BE2C (cell line): ENCODE measurements around the gene ETV6.
A peak's percentile ranks its signal among the peaks of the same experiment; 100 is the strongest.

ENCODE experiments used
- DNase-seq: peaks from one replicate; pipeline ENCODE4 v3.0.0-alpha.2; 2020
- H3K27me3 ChIP-seq: fragments of 250-450 bp; sonication (Bioruptor Pico); 2 replicates; pipeline ENCODE4 v1.5.1; 2020; ENCODE audit warnings: mild to moderate bottlenecking
- H3K36me3 ChIP-seq: fragments of 250-450 bp; sonication (Bioruptor Pico); 2 replicates; pipeline ENCODE4 v1.5.1; 2020; ENCODE audit warnings: mild to moderate bottlenecking
- H3K4me1 ChIP-seq: fragments of 250-450 bp; sonication (Bioruptor Pico); 2 replicates; pipeline ENCODE4 v1.5.1; 2020
- H3K4me3 ChIP-seq: 2 replicates; pipeline ENCODE4 v1.5.1; 2011; ENCODE audit warnings: low read depth, low read length
- H3K9me3 ChIP-seq: fragments of 250-450 bp; sonication (Bioruptor Pico); 2 replicates; pipeline ENCODE4 v1.5.1; 2020
- CTCF ChIP-seq: IDR thresholded peaks from 2 replicates; pipeline ENCODE4 v1.5.1; 2012; ENCODE audit warnings: mild to moderate bottlenecking, low read depth, low read length

Gene ETV6

GRCh38 chr12:11688379-11688778 lies 38.9 kb downstream of the ETV6 start:
- H3K27me3 ChIP-seq, result no peaks in the 10 kb centered on the region
- H3K4me1 ChIP-seq, result peaks cover 14% of the 10 kb centered on the region
- no peak for TF ChIP-seq CTCF
- no peaks in the 10 kb centered on the region for H3K36me3 ChIP-seq
- no peak overlapping the region for H3K4me3 ChIP-seq
- no peaks in the 10 kb centered on the region for H3K9me3 ChIP-seq
- no peak for DNase-seq

DNA sequence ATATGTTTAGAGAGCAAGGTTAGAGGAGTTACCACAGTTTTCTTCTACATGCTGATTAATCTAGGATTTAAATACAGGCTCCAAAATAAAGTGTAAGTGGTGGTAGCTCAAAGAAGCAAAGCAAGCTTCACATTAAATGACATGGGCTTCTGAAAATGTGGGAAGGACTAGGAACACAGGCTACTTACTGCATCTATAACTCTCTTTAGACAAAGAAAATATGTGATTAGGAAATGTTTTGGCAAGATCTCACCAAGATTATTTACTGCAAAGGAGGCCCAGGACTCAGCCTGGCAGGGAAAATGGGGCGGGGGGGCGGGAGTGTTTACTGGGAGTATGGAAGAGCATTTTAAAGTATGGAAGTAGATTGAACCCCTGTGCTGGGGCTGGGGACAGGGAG lies 39.4 kb downstream of the ETV6 start:
- TF ChIP-seq CTCF, result no peak
- peaks cover 14% of the 10 kb centered on the region for H3K4me1 ChIP-seq
- H3K36me3 ChIP-seq, result no peaks in the 10 kb centered on the region
- no peaks in the 10 kb centered on the region for H3K27me3 ChIP-seq
- H3K9me3 ChIP-seq, result no peaks in the 10 kb centered on the region
- DNase-seq, result no peak
- H3K4me3 ChIP-seq, result no peak overlapping the region

GRCh38 chr12:11689591-11690186 lies 40.2 kb downstream of the ETV6 start:
- peak; percentile 67 for DNase-seq
- TF ChIP-seq CTCF, result no peak
- Histone ChIP-seq H3K36me3 (no peaks in the 10 kb centered on the region), H3K9me3 (no peaks in the 10 kb centered on the region), H3K4me1 (peaks cover 14% of the 10 kb centered on the region), H3K27me3 (no peaks in the 10 kb centered on the region), H3K4me3 (peak overlapping the region; percentile 25)

- H3K27me3 ChIP-seq, result no peaks in the 10 kb centered on the region
- peaks cover 14% of the 10 kb centered on the region for H3K4me1 ChIP-seq
- no peak for DNase-seq
- H3K9me3 ChIP-seq, result no peaks in the 10 kb centered on the region
- no peaks in the 10 kb centered on the region for H3K36me3 ChIP-seq
- H3K4me3 ChIP-seq, result no peak overlapping the region
- TF ChIP-seq CTCF, result no peak
These were observed 43.6 kb downstream of the ETV6 start for GRCh38 chr12:11693067-11693466.

DNA sequence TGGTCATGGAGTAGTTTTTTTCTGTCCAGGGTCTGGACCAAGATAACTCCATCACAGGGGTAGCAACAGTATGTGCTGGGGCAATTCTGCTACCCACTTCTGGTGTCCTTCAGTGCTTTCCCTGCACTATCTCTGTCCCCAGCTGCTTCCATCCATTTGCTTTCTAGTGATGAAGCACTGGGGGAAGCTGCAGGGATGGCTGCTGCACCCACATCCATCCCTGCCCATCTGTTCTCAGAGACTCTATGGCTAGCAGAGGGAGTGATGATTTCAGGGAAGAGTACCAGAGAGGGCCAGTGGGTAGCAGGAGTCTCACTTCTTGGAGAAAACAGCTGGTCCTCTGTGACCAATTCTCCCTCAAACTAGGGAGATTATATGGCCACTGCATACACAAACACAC lies 44.1 kb downstream of the ETV6 start:
- peaks cover 10% of the 10 kb centered on the region for H3K4me1 ChIP-seq
- no peak for DNase-seq
- no peak overlapping the region for H3K4me3 ChIP-seq
- H3K9me3 ChIP-seq, result no peaks in the 10 kb centered on the region
- no peaks in the 10 kb centered on the region for H3K27me3 ChIP-seq
- no peak for TF ChIP-seq CTCF
- H3K36me3 ChIP-seq, result no peaks in the 10 kb centered on the region

DNA sequence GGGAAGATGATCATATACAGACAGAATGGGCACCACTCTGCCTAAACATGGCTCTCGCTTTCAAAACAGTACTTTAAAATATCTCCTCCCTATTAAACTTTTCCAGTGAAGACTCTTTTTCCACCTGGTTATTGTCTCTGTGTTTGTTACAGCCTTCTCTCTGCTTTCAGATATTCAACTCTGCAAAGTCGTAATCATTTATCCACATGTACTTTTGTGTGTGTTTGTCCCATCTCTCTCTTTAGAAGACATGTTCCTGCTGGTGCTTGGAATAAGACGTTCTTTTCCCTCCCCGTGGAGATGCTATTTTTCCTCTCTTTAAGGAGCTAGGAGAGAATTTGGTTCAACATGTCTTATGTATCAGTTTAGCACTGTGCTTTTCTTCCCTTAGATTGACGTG lies 45.1 kb downstream of the ETV6 start:
- no peaks in the 10 kb centered on the region for H3K36me3 ChIP-seq
- no peaks in the 10 kb centered on the region for H3K27me3 ChIP-seq
- no peak for TF ChIP-seq CTCF
- no peak overlapping the region for H3K4me3 ChIP-seq
- H3K4me1 ChIP-seq, result peaks cover 6% of the 10 kb centered on the region
- H3K9me3 ChIP-seq, result no peaks in the 10 kb centered on the region
- no peak for DNase-seq
